SU-DHL-6 (cell line): Measurements from ENCODE around the gene PTS.
"Not testable (repeated sequence)": the region's sequence is repeated elsewhere in the genome, so short reads cannot be mapped to it uniquely, and the experiment has no call there.

Experiments
- CTCF ChIP-seq: fragments of 200-600 bp; sonication (generic); IDR thresholded peaks from one replicate; pipeline ENCODE4 v1.5.1; 2017; ENCODE audit warnings: antibody characterized with exemption, mild to moderate bottlenecking, low read length, moderate library complexity; ENCODE audit not compliant: insufficient read depth, poor library complexity, severe bottlenecking
- EZH2phosphoT487 ChIP-seq: fragments of 200-600 bp; sonication (generic), shearing (Covaris generic); conservative IDR thresholded peaks from 2 replicates; pipeline ENCODE4 v1.6.1; 2018; ENCODE audit warnings: mild to moderate bottlenecking, antibody characterized with exemption, low read length, moderate library complexity, mixed read lengths

DNA sequence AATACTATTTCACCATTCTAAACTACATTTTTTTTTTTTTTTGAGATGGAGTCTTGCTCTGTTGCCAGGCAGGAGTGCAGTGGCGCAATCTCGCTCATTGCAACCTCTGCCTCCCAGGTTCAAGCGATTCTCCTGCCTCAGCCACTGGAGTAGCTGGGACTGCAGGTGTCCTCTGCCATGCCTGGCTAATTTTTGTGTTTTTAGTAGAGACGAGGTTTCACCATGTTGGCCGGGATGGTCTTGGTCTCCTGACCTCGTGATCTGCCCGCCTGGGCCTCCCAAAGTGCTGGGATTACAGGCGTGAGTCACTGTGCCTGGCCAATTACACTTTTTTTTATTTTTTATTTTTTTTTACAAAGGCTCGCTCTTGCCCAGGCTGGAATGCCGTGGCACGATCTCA is 31.1 kb upstream of the PTS start:
- TF ChIP-seq CTCF, EZH2phosphoT487: not testable (repeated sequence)
